Naive thymus-derived CD4-positive, alpha-beta T cell (primary cell): ENCODE data around the gene PCCA. TPM values are rescaled to one million over a fixed set of nuclear protein-coding genes. Genes with fewer than 3 reads are reported as not detected.

Experiments used
- ATAC-seq: fragments of 150-1000 bp; cut with Tn5 transposase; 2 replicates; pipeline ENCODE4 v1.10.0; 2021; ENCODE audit warnings: mild to moderate bottlenecking, moderate library complexity
- CTCF ChIA-PET: fragments of 350-600 bp; sonication (Branson Sonifier 250); formaldehyde crosslinking; loops from one replicate; lab custom pipeline; 2021; ENCODE audit warnings: antibody characterized with exemption; lab: Charles Lee
- POLR2A ChIA-PET: fragments of 350-600 bp; sonication (Branson Sonifier 250); formaldehyde crosslinking; loops from one replicate; lab custom pipeline; 2021; ENCODE audit warnings: antibody characterized with exemption, inconsistent platforms; lab: Charles Lee
- DNase-seq, 9 donors: peaks; one replicate each; pipeline versions ENCODE4 v3.0.0 to v3.0.0-alpha.2; 2020 to 2022; ENCODE audit warnings: mixed read lengths in 1 of 9
- H3K27ac ChIP-seq: one replicate; pipeline ENCODE4 v1.7.0; 2013; ENCODE audit warnings: mild to moderate bottlenecking, low read depth, low read length, moderate library complexity
- H3K27me3 ChIP-seq, 2 donors: one replicate each; pipeline ENCODE4 v1.7.0; 2013; ENCODE audit warnings: low read length in 2 of 2, mild to moderate bottlenecking in 2 of 2, moderate library complexity in 2 of 2; ENCODE audit not compliant: control insufficient read depth in 2 of 2, insufficient read depth in 2 of 2
- H3K36me3 ChIP-seq, 3 experiments: 1 replicate in 2 of 3; 2 replicates in 1 of 3; pipeline ENCODE4 v1.7.0; 2013; ENCODE audit warnings: low read length in 3 of 3, mild to moderate bottlenecking in 3 of 3, moderate library complexity in 1 of 3; ENCODE audit not compliant: insufficient read depth in 3 of 3, control insufficient read depth in 2 of 3
- H3K4me1 ChIP-seq, 2 donors: one replicate each; pipeline ENCODE4 v1.7.0; 2013; ENCODE audit warnings: low read length in 2 of 2, mild to moderate bottlenecking in 2 of 2, moderate library complexity in 1 of 2; ENCODE audit not compliant: control insufficient read depth in 2 of 2, insufficient read depth in 2 of 2
- H3K4me3 ChIP-seq: 2 replicates; pipeline ENCODE4 v1.7.0; 2013; ENCODE audit warnings: mild to moderate bottlenecking, low read length
- H3K9me3 ChIP-seq, 3 experiments: 1 replicate in 2 of 3; 2 replicates in 1 of 3; pipeline ENCODE4 v1.7.0; 2013; ENCODE audit warnings: low read length in 3 of 3; ENCODE audit not compliant: control insufficient read depth in 2 of 3
- H3K27ac Mint-ChIP-seq, 9 donors: one replicate each; pipeline ENCODE4 v1.8.0; 2020 to 2022; ENCODE audit warnings: mixed read lengths in 9 of 9, mild to moderate bottlenecking in 8 of 9, moderate library complexity in 5 of 9, inconsistent platforms in 2 of 9
- H3K27me3 Mint-ChIP-seq, 5 donors: one replicate each; pipeline ENCODE4 v1.8.0; 2021 to 2022; ENCODE audit warnings: mixed read lengths in 5 of 5, mild to moderate bottlenecking in 1 of 5
- H3K36me3 Mint-ChIP-seq, 5 donors: one replicate each; pipeline ENCODE4 v1.8.0; 2020 to 2022; ENCODE audit warnings: mixed read lengths in 5 of 5, mild to moderate bottlenecking in 3 of 5, inconsistent platforms in 1 of 5
- H3K4me1 Mint-ChIP-seq, 7 donors: one replicate each; pipeline ENCODE4 v1.8.0; 2020 to 2022; ENCODE audit warnings: mixed read lengths in 7 of 7, mild to moderate bottlenecking in 3 of 7, inconsistent platforms in 1 of 7
- H3K4me3 Mint-ChIP-seq, 10 donors: one replicate each; pipeline ENCODE4 v1.8.0; 2020 to 2022; ENCODE audit warnings: mild to moderate bottlenecking in 10 of 10, mixed read lengths in 10 of 10, moderate library complexity in 6 of 10, inconsistent platforms in 2 of 10
- H3K9me3 Mint-ChIP-seq, 11 donors: one replicate each; pipeline ENCODE4 v1.8.0; 2020 to 2022; ENCODE audit warnings: mixed read lengths in 11 of 11, mild to moderate bottlenecking in 4 of 11, inconsistent platforms in 1 of 11, moderate library complexity in 1 of 11
- intact Hi-C, 2 donors: fragments of 100-400 bp; cut with micrococcal nuclease; formaldehyde crosslinking; loops; one replicate each; pipeline ENCODE4 v1.15.1; 2023
- polyA plus RNA-seq, 2 donors: library from polyadenylated mRNA; unstranded; fragments of 300-500 nt; fragmentation: Illumina TruSeq; gene quantifications; one replicate each; pipeline ENCODE4 v1.2.3, GENCODE V29; 2021
- total RNA-seq, 6 experiments: library from RNA in 5 of 6; stranded (reverse) in 5 of 6; gene quantifications; 1 replicate in 5 of 6; 2 replicates in 1 of 6; pipeline ENCODE4 v1.2.3 and lab custom pipeline; 2021 to 2026

PCCA gene
- total and polyA plus RNA-seq, 7 experiments from 2014 or later: 7.3 to 14.6 (median 11.3) TPM

DNA sequence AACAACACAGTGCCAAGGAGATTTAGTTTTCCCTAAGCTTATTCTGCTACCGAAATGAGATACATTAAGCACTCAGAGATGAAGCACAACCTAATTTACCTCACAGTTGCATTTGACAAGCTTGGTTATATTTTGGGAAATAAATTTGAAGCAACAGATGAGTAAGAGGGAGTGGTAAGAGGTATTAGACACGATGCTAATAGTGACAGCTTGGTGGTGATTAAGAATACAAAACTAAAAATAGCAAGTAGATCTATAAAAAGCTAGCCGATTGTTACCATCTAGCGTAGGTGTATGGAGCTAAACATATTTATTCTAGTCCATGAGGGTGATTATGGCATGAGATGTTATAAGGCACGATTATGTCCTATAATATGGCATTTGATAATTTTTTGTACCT lies 208.5 kb downstream of the PCCA start:
- ATAC-seq: no peak
- H3K9me3 Mint-ChIP-seq: peaks cover 0 to 2% (median 0%) of the 10 kb centered on the region in 11 donors
- no peaks in the 10 kb centered on the region for H3K9me3 ChIP-seq
- intact Hi-C loops: no loop called here
- ChIA-PET POLR2A (no interaction called here), CTCF (no interaction called here)
- DNase-seq: no peak
- H3K27me3 Mint-ChIP-seq: no peaks in the 10 kb centered on the region
- H3K27me3 ChIP-seq: no peaks in the 10 kb centered on the region
- H3K4me1 Mint-ChIP-seq: peaks cover 0 to 2% (median 0%) of the 10 kb centered on the region in 7 donors
- H3K27ac Mint-ChIP-seq: no peak overlapping the region
- no peak overlapping the region for H3K4me3 Mint-ChIP-seq
- H3K4me1 ChIP-seq: no peaks in the 10 kb centered on the region
- H3K27ac ChIP-seq: no peak overlapping the region
- H3K4me3 ChIP-seq: no peak overlapping the region
- no peaks in the 10 kb centered on the region for H3K36me3 ChIP-seq
- peaks cover 0 to 12% (median 5%) of the 10 kb centered on the region in 5 donors for H3K36me3 Mint-ChIP-seq

DNA sequence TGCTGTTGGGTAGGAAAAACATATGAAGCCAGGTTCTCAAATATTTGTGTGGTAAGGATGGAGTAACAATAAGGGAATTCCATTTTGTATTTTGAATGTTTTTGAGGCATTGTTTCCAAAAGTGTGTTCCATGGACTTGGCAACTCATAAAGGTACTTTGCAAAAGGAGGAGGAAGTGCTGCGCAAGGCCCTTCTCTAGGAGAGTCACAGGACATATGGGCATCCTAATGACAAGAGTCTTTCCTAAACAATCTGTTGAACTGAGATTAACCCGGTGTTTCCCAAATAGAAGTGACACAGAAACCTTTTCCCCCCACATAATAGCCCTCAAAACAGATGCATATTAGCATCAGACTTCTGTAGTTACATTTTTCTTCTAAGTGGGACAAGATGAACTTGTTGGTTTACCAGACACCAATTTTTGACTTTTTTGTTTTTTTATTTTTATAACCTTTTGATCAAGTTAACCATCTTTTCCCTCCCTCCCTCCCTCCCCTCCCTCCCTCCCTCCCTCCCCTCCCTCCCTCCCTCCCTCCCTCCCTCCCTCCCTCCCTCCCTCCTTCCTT lies 209.3 kb downstream of the PCCA start:
- H3K27me3 ChIP-seq: no peaks in the 10 kb centered on the region
- H3K36me3 ChIP-seq: no peaks in the 10 kb centered on the region
- Mint-ChIP-seq H3K4me3 (no peak overlapping the region), H3K4me1 (peaks cover 0 to 2% (median 0%) of the 10 kb centered on the region in 7 donors), H3K9me3 (peaks cover 0 to 2% (median 0%) of the 10 kb centered on the region in 11 donors), H3K36me3 (peaks cover 0 to 12% (median 3%) of the 10 kb centered on the region in 5 donors), H3K27me3 (no peaks in the 10 kb centered on the region), H3K27ac (no peak overlapping the region)
- H3K27ac ChIP-seq: no peak overlapping the region
- ChIA-PET CTCF (no interaction called here), POLR2A (no interaction called here)
- H3K4me1 ChIP-seq: no peaks in the 10 kb centered on the region
- H3K9me3 ChIP-seq: no peaks in the 10 kb centered on the region
- ATAC-seq: no peak
- DNase-seq: no peak
- no peak overlapping the region for H3K4me3 ChIP-seq
- intact Hi-C loops: no loop called here

DNA sequence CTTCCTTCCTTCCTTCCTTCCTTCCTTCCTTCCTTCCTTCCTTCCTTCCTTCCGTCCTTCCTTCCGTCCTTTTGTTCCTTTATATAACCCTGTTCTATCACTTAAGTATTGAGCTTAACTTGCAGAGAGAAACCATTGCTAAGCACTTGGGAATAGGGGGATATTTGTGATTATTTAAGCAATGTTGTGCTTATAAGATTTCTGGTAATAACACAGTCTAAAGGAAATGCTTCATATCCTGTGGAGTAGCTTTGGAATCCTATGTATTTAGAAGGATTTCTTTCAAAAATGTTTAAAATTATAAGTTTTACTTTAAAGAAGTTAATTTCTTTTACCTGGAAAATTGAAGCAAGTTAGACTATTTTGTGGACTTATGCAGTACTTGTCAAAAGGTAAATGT lies 209.8 kb downstream of the PCCA start:
- H3K27me3 Mint-ChIP-seq: no peaks in the 10 kb centered on the region
- H3K9me3 Mint-ChIP-seq: peaks cover 0 to 2% (median 0%) of the 10 kb centered on the region in 11 donors
- Histone ChIP-seq H3K4me3 (no peak overlapping the region), H3K36me3 (no peaks in the 10 kb centered on the region), H3K27ac (no peak overlapping the region), H3K9me3 (no peaks in the 10 kb centered on the region), H3K4me1 (no peaks in the 10 kb centered on the region), H3K27me3 (no peaks in the 10 kb centered on the region)
- intact Hi-C loops: no loop called here
- ChIA-PET POLR2A (no interaction called here), CTCF (no interaction called here)
- peak overlapping the region in 1 of 9 donors; percentile 82 for H3K27ac Mint-ChIP-seq
- H3K36me3 Mint-ChIP-seq: peaks cover 0 to 12% (median 3%) of the 10 kb centered on the region in 5 donors
- peaks cover 0 to 2% (median 0%) of the 10 kb centered on the region in 7 donors for H3K4me1 Mint-ChIP-seq
- DNase-seq (no peak), ATAC-seq (no peak)
- H3K4me3 Mint-ChIP-seq: no peak overlapping the region

DNA sequence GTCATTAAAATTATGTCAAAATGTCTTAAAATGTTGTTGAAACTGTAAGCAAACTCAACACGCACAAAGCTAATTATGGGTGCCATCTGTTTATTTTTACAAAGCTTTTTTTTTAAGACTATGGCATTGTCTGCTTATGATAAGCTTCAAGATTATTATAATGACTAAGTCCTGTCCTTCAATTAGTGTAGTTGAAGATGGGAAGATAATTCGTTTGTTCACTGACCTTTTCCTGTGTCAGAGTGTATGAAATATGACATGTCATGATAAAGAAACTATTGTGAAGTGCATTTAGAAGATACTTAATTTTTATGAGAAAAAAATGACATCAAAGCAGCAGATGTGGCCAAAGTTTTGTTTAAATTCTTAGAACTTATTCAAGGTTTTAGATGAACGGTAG lies 211.3 kb downstream of the PCCA start:
- Histone ChIP-seq H3K27ac (no peak overlapping the region), H3K27me3 (no peaks in the 10 kb centered on the region), H3K36me3 (no peaks in the 10 kb centered on the region), H3K4me1 (no peaks in the 10 kb centered on the region), H3K4me3 (no peak overlapping the region), H3K9me3 (no peaks in the 10 kb centered on the region)
- no peak for ATAC-seq
- intact Hi-C loops: no loop called here
- no peaks in the 10 kb centered on the region for H3K27me3 Mint-ChIP-seq
- peaks cover 0 to 2% (median 0%) of the 10 kb centered on the region in 7 donors for H3K4me1 Mint-ChIP-seq
- DNase-seq: no peak
- ChIA-PET POLR2A (no interaction called here), CTCF (no interaction called here)
- H3K27ac Mint-ChIP-seq: no peak overlapping the region
- H3K4me3 Mint-ChIP-seq: no peak overlapping the region
- H3K36me3 Mint-ChIP-seq: peaks cover 0 to 12% (median 2%) of the 10 kb centered on the region in 5 donors
- H3K9me3 Mint-ChIP-seq: peaks cover 0 to 2% (median 0%) of the 10 kb centered on the region in 11 donors

DNA sequence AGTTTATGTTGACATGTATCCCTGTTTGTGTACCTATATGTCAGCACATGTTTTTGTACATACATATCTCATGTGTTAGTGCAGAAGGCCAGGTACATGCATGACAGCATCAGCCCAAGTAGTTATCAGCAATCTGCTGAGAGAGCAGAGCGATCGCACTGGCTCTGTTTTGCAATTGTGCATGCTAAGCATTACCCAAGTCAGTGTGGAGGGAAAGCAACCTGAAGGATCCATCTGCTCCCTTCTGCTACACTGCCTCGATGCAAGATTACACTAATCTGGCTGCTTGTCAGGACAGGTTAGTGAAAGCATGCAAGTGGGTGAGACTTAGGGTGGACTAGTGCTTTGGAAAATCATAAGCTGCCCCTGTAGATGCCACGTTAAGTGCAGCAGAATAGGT lies 211.8 kb downstream of the PCCA start:
- H3K27me3 Mint-ChIP-seq: no peaks in the 10 kb centered on the region
- no peak for ATAC-seq
- Histone ChIP-seq H3K36me3 (no peaks in the 10 kb centered on the region), H3K4me3 (no peak overlapping the region), H3K9me3 (no peaks in the 10 kb centered on the region), H3K27ac (no peak overlapping the region), H3K27me3 (no peaks in the 10 kb centered on the region), H3K4me1 (no peaks in the 10 kb centered on the region)
- H3K4me1 Mint-ChIP-seq: peaks cover 0 to 2% (median 0%) of the 10 kb centered on the region in 7 donors
- H3K36me3 Mint-ChIP-seq: peaks cover 0 to 12% (median 2%) of the 10 kb centered on the region in 5 donors
- DNase-seq: no peak
- no peak overlapping the region for H3K27ac Mint-ChIP-seq
- no peak overlapping the region for H3K4me3 Mint-ChIP-seq
- CTCF ChIA-PET: no interaction called here
- H3K9me3 Mint-ChIP-seq: peaks cover 0 to 2% (median 0%) of the 10 kb centered on the region in 11 donors
- intact Hi-C loops: no loop called here
- POLR2A ChIA-PET: no interaction called here

DNA sequence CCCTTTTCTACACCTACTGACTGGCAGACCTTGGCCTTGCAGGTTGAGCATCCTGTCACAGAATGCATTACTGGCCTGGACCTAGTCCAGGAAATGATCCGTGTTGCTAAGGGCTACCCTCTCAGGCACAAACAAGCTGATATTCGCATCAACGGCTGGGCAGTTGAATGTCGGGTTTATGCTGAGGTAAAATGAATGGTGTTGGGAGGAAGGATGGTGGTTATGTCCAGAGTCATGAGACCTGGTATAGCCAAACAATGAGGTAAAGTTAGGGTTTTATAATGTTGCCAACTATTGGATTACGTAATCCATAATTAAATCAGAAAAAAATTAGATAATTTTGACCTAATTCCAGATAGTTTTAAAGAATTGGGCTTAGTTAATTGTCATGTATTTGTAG lies 212.5 kb downstream of the PCCA start:
- Mint-ChIP-seq H3K9me3 (peaks cover 0 to 2% (median 0%) of the 10 kb centered on the region in 11 donors), H3K27me3 (no peaks in the 10 kb centered on the region), H3K4me1 (peaks cover 0 to 2% (median 0%) of the 10 kb centered on the region in 7 donors), H3K36me3 (peaks cover 0 to 14% (median 2%) of the 10 kb centered on the region in 5 donors), H3K4me3 (no peak overlapping the region), H3K27ac (no peak overlapping the region)
- intact Hi-C loops: no loop called here
- ChIA-PET CTCF (interaction anchor here (0.7 kb wide), 1 partner anchor 271 kb away, joined by 5 read pairs; no protein-coding TSS in a partner anchor), POLR2A (no interaction called here)
- no peaks in the 10 kb centered on the region for H3K9me3 ChIP-seq
- no peak overlapping the region for H3K27ac ChIP-seq
- ATAC-seq (no peak), DNase-seq (no peak)
- no peaks in the 10 kb centered on the region for H3K36me3 ChIP-seq
- H3K4me1 ChIP-seq: no peaks in the 10 kb centered on the region
- no peaks in the 10 kb centered on the region for H3K27me3 ChIP-seq
- no peak overlapping the region for H3K4me3 ChIP-seq

DNA sequence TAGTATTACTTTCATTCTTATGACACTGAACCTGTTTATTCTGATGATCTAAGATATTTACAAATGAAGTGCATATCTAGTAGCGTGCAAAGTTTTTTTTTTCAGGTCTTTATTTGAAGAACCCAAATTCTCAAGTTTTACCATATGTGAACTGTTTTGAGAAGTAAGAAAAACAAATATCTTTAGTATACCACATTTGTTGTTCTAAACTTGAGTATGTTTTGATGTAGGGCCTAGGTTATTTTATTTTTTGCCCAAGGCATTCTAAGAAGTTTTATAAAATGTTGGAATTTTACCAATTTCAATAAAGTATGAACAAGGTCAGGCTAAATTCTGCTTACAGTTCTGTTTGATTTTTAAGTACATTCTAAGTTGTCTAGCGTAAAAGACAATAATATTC lies 213.5 kb downstream of the PCCA start:
- Histone ChIP-seq H3K9me3 (no peaks in the 10 kb centered on the region), H3K27me3 (no peaks in the 10 kb centered on the region), H3K36me3 (no peaks in the 10 kb centered on the region), H3K4me3 (no peak overlapping the region), H3K27ac (no peak overlapping the region), H3K4me1 (no peaks in the 10 kb centered on the region)
- CTCF ChIA-PET: no interaction called here
- Mint-ChIP-seq H3K4me1 (peaks cover 0 to 2% (median 0%) of the 10 kb centered on the region in 7 donors), H3K9me3 (peaks cover 0 to 2% (median 0%) of the 10 kb centered on the region in 11 donors), H3K27ac (no peak overlapping the region), H3K4me3 (no peak overlapping the region), H3K36me3 (peaks cover 0 to 23% (median 2%) of the 10 kb centered on the region in 5 donors), H3K27me3 (no peaks in the 10 kb centered on the region)
- ATAC-seq: no peak
- POLR2A ChIA-PET: no interaction called here
- intact Hi-C loops: no loop called here
- DNase-seq: no peak
